Body of pancreas (tissue), 4 donors: ENCODE measurements around the gene PRR19.

Experiments
- POLR2A ChIP-seq, 3 donors: fragments of 450-650 bp; IDR thresholded peaks; one replicate each; pipeline ENCODE4 v1.6.1; 2016; ENCODE audit warnings: antibody characterized with exemption in 3 of 3, mild to moderate bottlenecking in 2 of 3
- TF ChIP-seq, protein P1 (sequence below), 7 experiments: fragments of 450-650 bp in 4 of 7; fragments of 200-600 bp in 3 of 7; sonication (generic) in 3 of 7; IDR thresholded peaks; one replicate each; pipeline ENCODE4 v1.5.1; 2016 to 2019; ENCODE audit warnings: antibody characterized with exemption in 7 of 7

DNA sequence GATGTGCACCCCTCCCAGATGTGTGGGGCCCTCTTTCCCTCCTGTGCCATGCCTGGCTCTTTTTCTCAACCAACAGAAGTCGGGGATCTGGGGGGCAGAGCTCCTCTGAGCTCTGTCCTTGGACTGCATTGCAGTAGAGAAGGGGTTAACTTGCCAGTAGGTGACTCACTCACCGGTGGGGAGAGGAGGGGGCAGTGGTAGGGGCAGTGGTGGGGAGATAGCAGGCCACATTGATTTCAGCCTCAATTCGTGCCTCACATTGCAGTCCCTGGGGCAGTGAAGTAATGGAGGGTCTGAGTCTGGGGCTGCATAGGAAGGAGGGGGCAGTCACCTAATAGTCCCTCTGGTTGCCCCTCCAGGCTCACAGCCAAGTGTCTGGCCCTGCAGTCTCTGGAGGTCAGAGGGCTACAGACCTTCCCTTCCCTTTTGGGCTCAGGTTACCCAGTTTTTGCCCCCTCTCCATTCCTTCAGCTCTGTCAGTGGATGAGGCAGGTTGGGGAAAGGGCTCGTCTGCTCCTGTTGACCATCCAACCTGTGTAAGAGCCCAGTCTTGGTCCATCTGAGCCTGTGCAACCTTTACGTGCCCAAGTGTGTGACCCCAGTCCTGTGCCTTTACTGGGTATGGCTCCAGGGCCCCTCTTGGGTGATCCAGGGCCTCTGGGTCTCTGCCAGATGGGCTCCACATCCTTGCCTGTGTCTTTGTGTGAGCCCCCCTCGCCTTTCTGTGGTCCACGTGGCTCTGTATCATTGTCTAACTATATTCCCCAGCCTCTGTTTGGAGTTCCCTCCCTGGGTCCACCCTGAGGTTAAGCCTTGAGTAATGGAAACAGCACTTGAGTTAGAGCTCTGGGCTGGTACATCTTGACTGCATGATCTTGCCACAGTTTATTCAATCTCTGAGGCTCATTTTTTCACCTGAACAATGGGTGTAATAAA lies 19.8 kb upstream of the PRR19 start:
- TF ChIP-seq, protein P1, sequence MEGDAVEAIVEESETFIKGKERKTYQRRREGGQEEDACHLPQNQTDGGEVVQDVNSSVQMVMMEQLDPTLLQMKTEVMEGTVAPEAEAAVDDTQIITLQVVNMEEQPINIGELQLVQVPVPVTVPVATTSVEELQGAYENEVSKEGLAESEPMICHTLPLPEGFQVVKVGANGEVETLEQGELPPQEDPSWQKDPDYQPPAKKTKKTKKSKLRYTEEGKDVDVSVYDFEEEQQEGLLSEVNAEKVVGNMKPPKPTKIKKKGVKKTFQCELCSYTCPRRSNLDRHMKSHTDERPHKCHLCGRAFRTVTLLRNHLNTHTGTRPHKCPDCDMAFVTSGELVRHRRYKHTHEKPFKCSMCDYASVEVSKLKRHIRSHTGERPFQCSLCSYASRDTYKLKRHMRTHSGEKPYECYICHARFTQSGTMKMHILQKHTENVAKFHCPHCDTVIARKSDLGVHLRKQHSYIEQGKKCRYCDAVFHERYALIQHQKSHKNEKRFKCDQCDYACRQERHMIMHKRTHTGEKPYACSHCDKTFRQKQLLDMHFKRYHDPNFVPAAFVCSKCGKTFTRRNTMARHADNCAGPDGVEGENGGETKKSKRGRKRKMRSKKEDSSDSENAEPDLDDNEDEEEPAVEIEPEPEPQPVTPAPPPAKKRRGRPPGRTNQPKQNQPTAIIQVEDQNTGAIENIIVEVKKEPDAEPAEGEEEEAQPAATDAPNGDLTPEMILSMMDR (IDR thresholded peaks at IDR 0.05), result no peak
- TF ChIP-seq POLR2A (IDR thresholded peaks at IDR 0.05), result no peak
